HL-60 (cell line): ENCODE measurements around the gene DECR2.

Experiments
- CTCF ChIP-seq: IDR thresholded peaks from one replicate; pipeline ENCODE4 v1.5.1; 2011; ENCODE audit warnings: low read length, control low read depth, inconsistent platforms; ENCODE audit not compliant: insufficient read depth
- GABPA ChIP-seq: IDR thresholded peaks from 2 replicates; pipeline ENCODE4 v1.6.1; 2012; ENCODE audit warnings: low read depth

- TF ChIP-seq CTCF (no peak), GABPA (no peak)
These were observed 40.3 kb upstream of the DECR2 start for GRCh38 chr16:361341-361871.
